Memory B cell (primary cell): ENCODE data around the gene OTOA.
"Not testable (repeated sequence)": the region's sequence is repeated elsewhere in the genome, so short reads cannot be mapped to it uniquely, and the experiment has no call there.

Experiments used
- ATAC-seq: fragments of 150-1000 bp; cut with Tn5 transposase; 2 replicates; pipeline ENCODE4 v1.10.0; 2021; ENCODE audit warnings: low read depth, mild to moderate bottlenecking, moderate library complexity
- DNase-seq, 2 donors: peaks; one replicate each; pipeline ENCODE4 v3.0.0; 2022; ENCODE audit warnings: low spot score in 2 of 2
- H3K27ac Mint-ChIP-seq: one replicate; pipeline ENCODE4 v1.8.0; 2022; ENCODE audit warnings: mild to moderate bottlenecking, moderate library complexity, mixed read lengths
- H3K27me3 Mint-ChIP-seq: one replicate; pipeline ENCODE4 v1.8.0; 2022; ENCODE audit warnings: mixed read lengths
- H3K36me3 Mint-ChIP-seq: one replicate; pipeline ENCODE4 v1.8.0; 2022; ENCODE audit warnings: mild to moderate bottlenecking, mixed read lengths
- H3K4me1 Mint-ChIP-seq: one replicate; pipeline ENCODE4 v1.8.0; 2022; ENCODE audit warnings: mixed read lengths
- H3K4me3 Mint-ChIP-seq: one replicate; pipeline ENCODE4 v1.8.0; 2022; ENCODE audit warnings: mild to moderate bottlenecking, moderate library complexity, mixed read lengths
- H3K9me3 Mint-ChIP-seq: one replicate; pipeline ENCODE4 v1.8.0; 2022; ENCODE audit warnings: mixed read lengths

The OTOA gene

GRCh38 chr16:21704733-21705132 is 41.0 kb downstream of the OTOA start:
- peaks cover 12% of the 10 kb centered on the region for H3K27me3 Mint-ChIP-seq
- DNase-seq (no peak), ATAC-seq (no peak)
- H3K36me3 Mint-ChIP-seq: no peaks in the 10 kb centered on the region
- H3K9me3 Mint-ChIP-seq: no peaks in the 10 kb centered on the region
- H3K4me3 Mint-ChIP-seq: no peak overlapping the region
- no peak overlapping the region for H3K27ac Mint-ChIP-seq
- peaks cover 17% of the 10 kb centered on the region for H3K4me1 Mint-ChIP-seq

- ATAC-seq (peak; percentile 61), DNase-seq (peak; percentile 88 to 89)
- Mint-ChIP-seq H3K4me1 (peaks cover 9% of the 10 kb centered on the region), H3K9me3 (no peaks in the 10 kb centered on the region), H3K27me3 (peaks cover 7% of the 10 kb centered on the region), H3K4me3 (no peak overlapping the region), H3K36me3 (no peaks in the 10 kb centered on the region), H3K27ac (no peak overlapping the region)
Measured at GRCh38 chr16:21708533-21709115, 44.9 kb downstream of the OTOA start.

- ATAC-seq (no peak), DNase-seq (no peak)
- Mint-ChIP-seq H3K4me3 (no peak overlapping the region), H3K27me3 (peaks cover 3% of the 10 kb centered on the region), H3K4me1 (peaks cover 3% of the 10 kb centered on the region), H3K27ac (no peak overlapping the region), H3K36me3 (no peaks in the 10 kb centered on the region), H3K9me3 (no peaks in the 10 kb centered on the region)
Measured at GRCh38 chr16:21710938-21711337, 47.2 kb downstream of the OTOA start.

- ATAC-seq (no peak), DNase-seq (no peak)
- H3K27me3 Mint-ChIP-seq: no peaks in the 10 kb centered on the region
- H3K4me1 Mint-ChIP-seq: no peaks in the 10 kb centered on the region
- no peak overlapping the region for H3K4me3 Mint-ChIP-seq
- H3K9me3 Mint-ChIP-seq: no peaks in the 10 kb centered on the region
- H3K27ac Mint-ChIP-seq: no peak overlapping the region
- H3K36me3 Mint-ChIP-seq: no peaks in the 10 kb centered on the region
Measured at GRCh38 chr16:21713549-21714368, 50.0 kb downstream of the OTOA start.

GRCh38 chr16:21714369-21714618 is 50.5 kb downstream of the OTOA start:
- not testable (repeated sequence) for H3K27ac Mint-ChIP-seq, H3K36me3 Mint-ChIP-seq, H3K9me3 Mint-ChIP-seq, H3K27me3 Mint-ChIP-seq, DNase-seq, H3K4me3 Mint-ChIP-seq, ATAC-seq, H3K4me1 Mint-ChIP-seq

GRCh38 chr16:21717608-21718007 is 53.8 kb downstream of the OTOA start:
- Mint-ChIP-seq H3K9me3 (no peaks in the 10 kb centered on the region), H3K36me3 (no peaks in the 10 kb centered on the region), H3K4me3 (no peak overlapping the region), H3K27ac (no peak overlapping the region), H3K4me1 (no peaks in the 10 kb centered on the region), H3K27me3 (peaks cover 1% of the 10 kb centered on the region)
- no peak for ATAC-seq
- DNase-seq: no peak

GRCh38 chr16:21719283-21719682 is 55.5 kb downstream of the OTOA start:
- H3K4me3 Mint-ChIP-seq: no peak overlapping the region
- peaks cover 2% of the 10 kb centered on the region for H3K9me3 Mint-ChIP-seq
- peaks cover 2% of the 10 kb centered on the region for H3K36me3 Mint-ChIP-seq
- DNase-seq (no peak), ATAC-seq (no peak)
- H3K27me3 Mint-ChIP-seq: peaks cover 3% of the 10 kb centered on the region
- no peaks in the 10 kb centered on the region for H3K4me1 Mint-ChIP-seq
- H3K27ac Mint-ChIP-seq: no peak overlapping the region

- H3K36me3 Mint-ChIP-seq: peaks cover 2% of the 10 kb centered on the region
- peaks cover 3% of the 10 kb centered on the region for H3K27me3 Mint-ChIP-seq
- no peak for ATAC-seq
- no peak overlapping the region for H3K4me3 Mint-ChIP-seq
- no peak for DNase-seq
- H3K9me3 Mint-ChIP-seq: peaks cover 2% of the 10 kb centered on the region
- no peaks in the 10 kb centered on the region for H3K4me1 Mint-ChIP-seq
- H3K27ac Mint-ChIP-seq: no peak overlapping the region
Measured at GRCh38 chr16:21720533-21720932, 56.8 kb downstream of the OTOA start.

GRCh38 chr16:21722771-21723455 is 59.1 kb downstream of the OTOA start:
- DNase-seq (no peak), ATAC-seq (no peak)
- H3K4me1 Mint-ChIP-seq: no peaks in the 10 kb centered on the region
- peaks cover 2% of the 10 kb centered on the region for H3K9me3 Mint-ChIP-seq
- H3K36me3 Mint-ChIP-seq: peaks cover 2% of the 10 kb centered on the region
- no peak overlapping the region for H3K4me3 Mint-ChIP-seq
- peaks cover 3% of the 10 kb centered on the region for H3K27me3 Mint-ChIP-seq
- H3K27ac Mint-ChIP-seq: no peak overlapping the region

- Mint-ChIP-seq H3K4me3 (no peak overlapping the region), H3K36me3 (peaks cover 2% of the 10 kb centered on the region), H3K27me3 (peaks cover 3% of the 10 kb centered on the region), H3K4me1 (no peaks in the 10 kb centered on the region), H3K9me3 (peaks cover 2% of the 10 kb centered on the region), H3K27ac (no peak overlapping the region)
- DNase-seq (no peak), ATAC-seq (no peak)
Measured at GRCh38 chr16:21723532-21723931, 59.8 kb downstream of the OTOA start.

GRCh38 chr16:21727344-21727743 is 63.6 kb downstream of the OTOA start:
- DNase-seq (no peak), ATAC-seq (no peak)
- Mint-ChIP-seq H3K4me3 (no peak overlapping the region), H3K9me3 (peaks cover 2% of the 10 kb centered on the region), H3K27ac (no peak overlapping the region), H3K4me1 (no peaks in the 10 kb centered on the region), H3K27me3 (peaks cover 5% of the 10 kb centered on the region), H3K36me3 (peaks cover 2% of the 10 kb centered on the region)

GRCh38 chr16:21731233-21731632 is 67.5 kb downstream of the OTOA start:
- DNase-seq, ATAC-seq, H3K4me1 Mint-ChIP-seq, H3K27ac Mint-ChIP-seq, H3K9me3 Mint-ChIP-seq, H3K36me3 Mint-ChIP-seq, H3K4me3 Mint-ChIP-seq, H3K27me3 Mint-ChIP-seq: not testable (repeated sequence)

GRCh38 chr16:21740637-21741036 is 76.9 kb downstream of the OTOA start:
- not testable (repeated sequence) for H3K27me3 Mint-ChIP-seq, ATAC-seq, H3K4me3 Mint-ChIP-seq, H3K27ac Mint-ChIP-seq, H3K4me1 Mint-ChIP-seq, DNase-seq, H3K9me3 Mint-ChIP-seq, H3K36me3 Mint-ChIP-seq

GRCh38 chr16:21756192-21757079 is 92.7 kb downstream of the OTOA start:
- H3K36me3 Mint-ChIP-seq, H3K27me3 Mint-ChIP-seq, H3K4me1 Mint-ChIP-seq, DNase-seq, H3K9me3 Mint-ChIP-seq, H3K27ac Mint-ChIP-seq: not testable (repeated sequence)
- peak; percentile 73 for ATAC-seq
- peak overlapping the region; percentile 22 for H3K4me3 Mint-ChIP-seq
